ENCODE measurements around the gene REG3A. TPM values are rescaled to one million over a fixed set of nuclear protein-coding genes. Genes with fewer than 3 reads are reported as not detected.

REG3A gene
- total RNA-seq, 5 donors from 2014 or later (not counting 1 experiment from before 2014, with no cell fraction given): 0.35 to 0.46 TPM; not detected in 3

DNA sequence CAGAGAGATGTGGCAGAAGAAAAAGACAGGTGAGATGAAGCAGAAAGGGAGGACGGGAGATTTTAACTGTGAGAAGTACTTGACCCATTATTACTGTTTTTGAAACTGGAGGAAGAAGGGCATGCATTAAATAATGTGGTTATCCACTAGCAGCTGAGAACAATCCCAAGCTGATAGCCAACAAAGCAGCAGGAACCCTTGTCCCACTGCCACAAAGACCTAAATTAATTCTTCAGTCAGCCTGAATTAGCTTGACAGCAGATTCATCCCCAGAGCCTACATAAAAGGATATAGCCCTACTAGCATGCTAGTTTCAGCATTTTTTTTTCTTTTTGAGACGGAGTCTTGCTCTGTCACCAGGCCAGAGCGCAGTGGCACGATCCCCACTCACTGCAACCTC is 19.5 kb upstream of the REG3A start:
- ChIA-PET POLR2A (no interaction called here), CTCF (no interaction called here)
- WGBS (ENCODE audit: insufficient coverage): 88% methylated on average over 4 of the region's 4 CpGs

DNA sequence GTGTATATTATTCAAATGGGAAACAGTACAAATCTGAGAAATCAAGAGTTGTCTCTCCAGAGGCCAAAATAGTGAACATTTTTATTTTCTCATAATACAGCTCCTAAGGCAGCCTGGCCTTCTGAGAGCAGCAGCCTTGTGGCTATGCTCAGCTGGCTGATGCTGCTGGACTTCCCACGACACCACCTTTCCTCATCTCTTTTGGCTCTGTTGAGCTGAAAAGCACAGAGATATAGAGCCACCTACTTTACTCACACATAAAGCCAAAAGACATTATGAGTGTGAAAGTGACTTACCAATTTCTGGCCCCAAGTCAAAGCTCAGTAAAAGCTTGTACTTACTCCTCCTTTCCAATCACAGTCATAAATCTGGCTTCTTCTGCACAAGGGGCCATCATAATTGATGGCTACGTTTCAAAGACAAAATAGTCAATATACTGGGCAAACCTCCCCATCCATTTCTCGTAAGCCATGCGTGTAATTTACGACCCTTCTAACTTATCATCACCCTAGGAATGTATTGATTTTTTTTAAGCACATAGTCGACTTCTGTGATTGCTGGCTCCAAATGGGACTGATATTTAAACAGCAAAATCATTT is 18.6 kb upstream of the REG3A start:
- Histone ChIP-seq H3K27me3 (replicated peaks in 1 of 2; ENCODE audit: control insufficient read depth in 2 of 2, extremely low read depth in 1 of 2, insufficient read depth in 2 of 2, low read length in 1 of 2) (no peaks in the 10 kb centered on the region), H3K4me3 (ENCODE audit: control insufficient read depth in 1 of 2, extremely low read depth in 1 of 2, low read length in 1 of 2) (no peak overlapping the region), H3K9me3 (no peaks in the 10 kb centered on the region), H3K27ac (ENCODE audit: low read length) (no peak overlapping the region), H3K4me1 (ENCODE audit: control insufficient read depth in 1 of 2, extremely low read depth in 1 of 2, insufficient read depth in 2 of 2, low read length in 2 of 2) (no peaks in the 10 kb centered on the region), H3K36me3 (ENCODE audit: control insufficient read depth in 2 of 2, extremely low read depth in 1 of 2, insufficient read depth in 1 of 2, low read length in 1 of 2) (no peaks in the 10 kb centered on the region)
- ChIA-PET POLR2A (no interaction called here), CTCF (no interaction called here)
- DNase-seq: no peak
- Mint-ChIP-seq H3K27me3 (no peaks in the 10 kb centered on the region), H3K4me1 (no peaks in the 10 kb centered on the region), H3K27ac (no peak overlapping the region), H3K36me3 (no peaks in the 10 kb centered on the region), H3K4me3 (no peak overlapping the region), H3K9me3 (peaks cover 15 to 27% (median 26%) of the 10 kb centered on the region in 3 donors)
- ATAC-seq (replicated peaks in 1 of 4): no peak
- no CpG with 5 or more reads among the region's 6 CpGs for WGBS (ENCODE audit: insufficient coverage)

More for the DNA sequence above, 19.5 kb upstream of the REG3A start:
- H3K27ac Mint-ChIP-seq: no peak overlapping the region
- H3K36me3 ChIP-seq (ENCODE audit: control insufficient read depth in 2 of 2, extremely low read depth in 1 of 2, insufficient read depth in 1 of 2, low read length in 1 of 2): no peaks in the 10 kb centered on the region
- no peak for DNase-seq
- no peaks in the 10 kb centered on the region for H3K4me1 ChIP-seq (ENCODE audit: control insufficient read depth in 1 of 2, extremely low read depth in 1 of 2, insufficient read depth in 2 of 2, low read length in 2 of 2)
- no peaks in the 10 kb centered on the region for H3K27me3 Mint-ChIP-seq
- H3K36me3 Mint-ChIP-seq: no peaks in the 10 kb centered on the region
- peaks cover 15 to 27% (median 26%) of the 10 kb centered on the region in 3 donors for H3K9me3 Mint-ChIP-seq
- H3K27ac ChIP-seq (ENCODE audit: low read length): no peak overlapping the region
- no peaks in the 10 kb centered on the region for H3K4me1 Mint-ChIP-seq
- H3K4me3 Mint-ChIP-seq: no peak overlapping the region
- ATAC-seq (replicated peaks in 1 of 4): no peak
- H3K9me3 ChIP-seq: no peaks in the 10 kb centered on the region
- no peak overlapping the region for H3K4me3 ChIP-seq (ENCODE audit: control insufficient read depth in 1 of 2, extremely low read depth in 1 of 2, low read length in 1 of 2)
- no peaks in the 10 kb centered on the region for H3K27me3 ChIP-seq (replicated peaks in 1 of 2; ENCODE audit: control insufficient read depth in 2 of 2, extremely low read depth in 1 of 2, insufficient read depth in 2 of 2, low read length in 1 of 2)

DNA sequence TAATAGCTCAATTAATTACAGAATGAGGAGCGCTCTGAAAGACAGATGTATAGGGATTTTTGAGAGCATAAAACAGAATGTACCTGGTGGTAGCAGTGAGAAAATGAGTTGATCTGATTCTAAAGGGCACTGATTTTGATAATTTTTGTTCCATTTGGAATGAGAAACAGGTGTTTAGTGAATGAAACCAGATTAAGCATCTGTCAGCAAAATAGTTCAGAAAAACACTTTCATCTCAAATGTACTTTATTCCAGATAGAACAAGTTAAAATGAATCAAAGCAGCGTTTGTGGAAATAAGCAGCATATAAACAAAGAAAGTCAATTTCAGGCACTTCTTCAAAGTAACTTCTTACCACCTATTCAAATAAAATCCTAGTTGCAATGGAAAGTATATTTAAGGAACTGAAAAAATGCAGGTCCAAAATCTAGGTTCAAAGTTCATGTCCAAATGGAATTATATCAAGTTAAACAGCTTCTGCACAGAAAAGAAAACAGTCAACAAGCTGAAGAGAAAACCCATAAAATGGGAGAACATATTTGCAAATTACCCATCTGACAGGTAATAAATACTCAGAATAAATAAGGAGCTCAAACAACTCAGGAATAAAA is 11.9 kb upstream of the REG3A start:
- no peaks in the 10 kb centered on the region for H3K27me3 ChIP-seq (replicated peaks in 1 of 2; ENCODE audit: control insufficient read depth in 2 of 2, extremely low read depth in 1 of 2, insufficient read depth in 2 of 2, low read length in 1 of 2)
- H3K9me3 Mint-ChIP-seq: peaks cover 4 to 9% (median 7%) of the 10 kb centered on the region in 3 donors
- H3K27ac ChIP-seq (ENCODE audit: low read length): no peak overlapping the region
- no peaks in the 10 kb centered on the region for H3K36me3 Mint-ChIP-seq
- ChIA-PET CTCF (no interaction called here), POLR2A (no interaction called here)
- ATAC-seq (replicated peaks in 1 of 4) (no peak), DNase-seq (no peak)
- WGBS (ENCODE audit: insufficient coverage): no CpG with 5 or more reads among the region's 2 CpGs
- H3K4me1 Mint-ChIP-seq: no peaks in the 10 kb centered on the region
- no peaks in the 10 kb centered on the region for H3K27me3 Mint-ChIP-seq
- no peaks in the 10 kb centered on the region for H3K9me3 ChIP-seq
- H3K27ac Mint-ChIP-seq: no peak overlapping the region
- no peak overlapping the region for H3K4me3 Mint-ChIP-seq
- no peak overlapping the region for H3K4me3 ChIP-seq (ENCODE audit: control insufficient read depth in 1 of 2, extremely low read depth in 1 of 2, low read length in 1 of 2)
- no peaks in the 10 kb centered on the region for H3K4me1 ChIP-seq (ENCODE audit: control insufficient read depth in 1 of 2, extremely low read depth in 1 of 2, insufficient read depth in 2 of 2, low read length in 2 of 2)
- H3K36me3 ChIP-seq (ENCODE audit: control insufficient read depth in 2 of 2, extremely low read depth in 1 of 2, insufficient read depth in 1 of 2, low read length in 1 of 2): no peaks in the 10 kb centered on the region

DNA sequence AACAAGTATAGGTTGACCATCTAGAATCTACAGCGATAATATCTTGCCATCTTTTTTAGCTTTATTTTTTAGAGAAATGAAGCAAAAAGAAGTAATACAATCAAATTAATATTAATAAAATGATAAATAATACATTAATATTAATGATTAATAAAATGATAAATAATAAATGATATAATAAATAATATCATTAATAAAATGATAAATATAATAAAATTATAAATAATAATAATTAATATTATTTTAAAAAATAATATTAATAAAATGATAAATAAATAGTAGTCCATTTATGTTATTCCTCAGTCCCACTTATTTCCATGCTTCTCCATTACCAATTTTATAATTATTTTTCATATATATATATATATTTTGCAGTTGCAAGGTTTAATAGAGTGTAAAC is 3.2 kb upstream of the REG3A start:
- H3K27ac Mint-ChIP-seq: no peak overlapping the region
- no peak overlapping the region for H3K4me3 Mint-ChIP-seq
- Histone ChIP-seq H3K36me3 (ENCODE audit: control insufficient read depth in 2 of 2, extremely low read depth in 1 of 2, insufficient read depth in 1 of 2, low read length in 1 of 2) (no peaks in the 10 kb centered on the region), H3K4me3 (ENCODE audit: control insufficient read depth in 1 of 2, extremely low read depth in 1 of 2, low read length in 1 of 2) (no peak overlapping the region), H3K27ac (ENCODE audit: low read length) (no peak overlapping the region), H3K27me3 (replicated peaks in 1 of 2; ENCODE audit: control insufficient read depth in 2 of 2, extremely low read depth in 1 of 2, insufficient read depth in 2 of 2, low read length in 1 of 2) (no peaks in the 10 kb centered on the region), H3K9me3 (no peaks in the 10 kb centered on the region), H3K4me1 (ENCODE audit: control insufficient read depth in 1 of 2, extremely low read depth in 1 of 2, insufficient read depth in 2 of 2, low read length in 2 of 2) (no peaks in the 10 kb centered on the region)
- DNase-seq: no peak
- H3K27me3 Mint-ChIP-seq: no peaks in the 10 kb centered on the region
- no CpG with 5 or more reads among the region's 1 CpG for WGBS (ENCODE audit: insufficient coverage)
- H3K36me3 Mint-ChIP-seq: no peaks in the 10 kb centered on the region
- no peak for ATAC-seq (replicated peaks in 1 of 4)
- H3K9me3 Mint-ChIP-seq: peaks cover 8 to 13% (median 10%) of the 10 kb centered on the region in 3 donors
- ChIA-PET POLR2A (interaction anchor here in 1 of 2 donors (0.7 kb wide), 1 partner anchor 10 kb away, joined by 3 read pairs; no protein-coding TSS in a partner anchor), CTCF (no interaction called here)
- H3K4me1 Mint-ChIP-seq: no peaks in the 10 kb centered on the region

DNA sequence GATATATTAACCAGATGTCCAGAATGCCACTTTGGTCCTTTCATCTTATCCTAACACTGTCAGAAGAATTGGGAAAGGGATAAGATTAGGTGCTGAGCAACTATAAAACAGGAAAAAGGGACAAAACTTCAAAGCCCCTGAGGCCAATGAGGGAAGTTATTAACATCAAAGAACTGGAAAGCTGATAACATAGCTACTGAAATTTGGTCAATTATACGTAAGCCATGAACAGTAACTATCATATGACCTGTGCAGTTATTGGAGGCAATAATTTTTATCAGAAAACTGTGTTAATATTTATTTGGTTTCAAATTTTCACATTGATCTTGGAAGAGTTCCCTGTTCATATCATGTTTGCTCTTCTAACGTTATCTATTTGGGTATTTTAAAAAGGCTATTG is 2.6 kb upstream of the REG3A start:
- ATAC-seq (replicated peaks in 1 of 4): no peak
- Mint-ChIP-seq H3K27ac (no peak overlapping the region), H3K4me1 (no peaks in the 10 kb centered on the region), H3K4me3 (no peak overlapping the region), H3K36me3 (no peaks in the 10 kb centered on the region), H3K9me3 (peaks cover 9 to 13% (median 11%) of the 10 kb centered on the region in 3 donors), H3K27me3 (no peaks in the 10 kb centered on the region)
- Histone ChIP-seq H3K27ac (ENCODE audit: low read length) (no peak overlapping the region), H3K4me1 (ENCODE audit: control insufficient read depth in 1 of 2, extremely low read depth in 1 of 2, insufficient read depth in 2 of 2, low read length in 2 of 2) (no peaks in the 10 kb centered on the region), H3K4me3 (ENCODE audit: control insufficient read depth in 1 of 2, extremely low read depth in 1 of 2, low read length in 1 of 2) (no peak overlapping the region), H3K9me3 (no peaks in the 10 kb centered on the region), H3K27me3 (replicated peaks in 1 of 2; ENCODE audit: control insufficient read depth in 2 of 2, extremely low read depth in 1 of 2, insufficient read depth in 2 of 2, low read length in 1 of 2) (no peaks in the 10 kb centered on the region), H3K36me3 (ENCODE audit: control insufficient read depth in 2 of 2, extremely low read depth in 1 of 2, insufficient read depth in 1 of 2, low read length in 1 of 2) (no peaks in the 10 kb centered on the region)
- no peak for DNase-seq
- WGBS (ENCODE audit: insufficient coverage): no CpG with 5 or more reads among the region's 2 CpGs
- CTCF ChIA-PET: no interaction called here
- POLR2A ChIA-PET: interaction anchor here in 1 of 2 donors (0.7 kb wide), 1 partner anchor 9 kb away, joined by 3 read pairs; no protein-coding TSS in a partner anchor

DNA sequence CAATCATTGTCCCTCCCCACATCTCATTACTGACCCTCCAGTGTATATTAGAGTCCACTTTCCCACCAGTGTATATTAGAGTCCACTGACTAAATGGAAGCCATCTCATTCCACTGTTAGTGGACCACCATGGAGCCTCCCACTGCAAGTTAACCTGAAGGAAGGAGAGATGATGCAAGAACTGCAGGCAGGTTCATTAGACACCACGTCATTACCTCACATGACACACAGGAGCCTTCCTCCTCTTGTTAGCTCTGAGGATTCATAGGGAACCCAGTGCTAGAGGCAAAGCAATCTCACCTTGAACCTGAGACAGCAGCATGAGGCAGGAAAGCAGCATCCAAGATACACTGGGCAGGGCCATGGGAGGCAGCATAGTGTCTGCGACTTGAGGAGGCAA is 523 bp downstream of the REG3A start:
- DNase-seq: no peak
- no peak overlapping the region for H3K4me3 Mint-ChIP-seq
- Histone ChIP-seq H3K27me3 (replicated peaks in 1 of 2; ENCODE audit: control insufficient read depth in 2 of 2, extremely low read depth in 1 of 2, insufficient read depth in 2 of 2, low read length in 1 of 2) (no peaks in the 10 kb centered on the region), H3K27ac (ENCODE audit: low read length) (no peak overlapping the region), H3K9me3 (no peaks in the 10 kb centered on the region), H3K36me3 (ENCODE audit: control insufficient read depth in 2 of 2, extremely low read depth in 1 of 2, insufficient read depth in 1 of 2, low read length in 1 of 2) (no peaks in the 10 kb centered on the region), H3K4me1 (ENCODE audit: control insufficient read depth in 1 of 2, extremely low read depth in 1 of 2, insufficient read depth in 2 of 2, low read length in 2 of 2) (no peaks in the 10 kb centered on the region), H3K4me3 (ENCODE audit: control insufficient read depth in 1 of 2, extremely low read depth in 1 of 2, low read length in 1 of 2) (no peak overlapping the region)
- H3K4me1 Mint-ChIP-seq: no peaks in the 10 kb centered on the region
- CTCF ChIA-PET: no interaction called here
- H3K27ac Mint-ChIP-seq: no peak overlapping the region
- WGBS (ENCODE audit: insufficient coverage): 80% methylated on average over 1 of the region's 2 CpGs
- no peak for ATAC-seq (replicated peaks in 1 of 4)
- no peaks in the 10 kb centered on the region for H3K36me3 Mint-ChIP-seq
- peaks cover 9 to 19% (median 14%) of the 10 kb centered on the region in 3 donors for H3K9me3 Mint-ChIP-seq
- H3K27me3 Mint-ChIP-seq: no peaks in the 10 kb centered on the region
- POLR2A ChIA-PET: no interaction called here
